ENCODE measurements around the gene C14orf93.

DNA sequence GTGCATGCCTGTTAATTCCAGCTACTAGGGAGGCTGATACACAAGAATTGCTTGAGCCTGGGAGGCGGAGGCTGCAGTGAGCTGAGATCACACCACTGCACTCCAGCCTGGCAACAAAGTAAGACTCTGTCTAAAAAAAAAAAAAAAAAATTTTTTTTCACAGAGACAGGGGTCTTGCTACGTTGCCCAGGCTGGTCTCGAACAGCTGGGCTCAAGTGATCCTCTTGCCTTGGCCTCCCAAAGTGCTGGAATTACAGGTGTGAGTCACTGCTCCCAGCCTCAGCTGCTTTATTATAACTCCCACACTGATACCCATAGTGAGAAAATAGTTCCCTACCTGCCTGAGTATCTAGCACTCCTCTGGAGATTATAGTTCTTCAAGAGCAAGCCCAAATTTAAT lies 64.3 kb downstream of the C14orf93 start:
- TF ChIP-seq, protein P1, sequence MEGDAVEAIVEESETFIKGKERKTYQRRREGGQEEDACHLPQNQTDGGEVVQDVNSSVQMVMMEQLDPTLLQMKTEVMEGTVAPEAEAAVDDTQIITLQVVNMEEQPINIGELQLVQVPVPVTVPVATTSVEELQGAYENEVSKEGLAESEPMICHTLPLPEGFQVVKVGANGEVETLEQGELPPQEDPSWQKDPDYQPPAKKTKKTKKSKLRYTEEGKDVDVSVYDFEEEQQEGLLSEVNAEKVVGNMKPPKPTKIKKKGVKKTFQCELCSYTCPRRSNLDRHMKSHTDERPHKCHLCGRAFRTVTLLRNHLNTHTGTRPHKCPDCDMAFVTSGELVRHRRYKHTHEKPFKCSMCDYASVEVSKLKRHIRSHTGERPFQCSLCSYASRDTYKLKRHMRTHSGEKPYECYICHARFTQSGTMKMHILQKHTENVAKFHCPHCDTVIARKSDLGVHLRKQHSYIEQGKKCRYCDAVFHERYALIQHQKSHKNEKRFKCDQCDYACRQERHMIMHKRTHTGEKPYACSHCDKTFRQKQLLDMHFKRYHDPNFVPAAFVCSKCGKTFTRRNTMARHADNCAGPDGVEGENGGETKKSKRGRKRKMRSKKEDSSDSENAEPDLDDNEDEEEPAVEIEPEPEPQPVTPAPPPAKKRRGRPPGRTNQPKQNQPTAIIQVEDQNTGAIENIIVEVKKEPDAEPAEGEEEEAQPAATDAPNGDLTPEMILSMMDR (IDR thresholded peaks at IDR 0.05 in 4 of 5, conservative IDR thresholded peaks at IDR 0.05 in 1 of 5), result no peak
- TF ChIP-seq POLR2A (IDR thresholded peaks at IDR 0.05), result no peak

Measured in gastrocnemius medialis (tissue), 4 donors.